Measurements from ENCODE around the gene PDZRN4.

- TF ChIP-seq CTCF (IDR thresholded peaks at IDR 0.05; ENCODE audit: insufficient read depth, low read length, poor library complexity, severe bottlenecking), result no peak
- TF ChIP-seq EZH2phosphoT487 (conservative IDR thresholded peaks at IDR 0.05; ENCODE audit: low read length), result no peak
These were observed 231.2 kb downstream of the PDZRN4 start for GRCh38 chr12:41419131-41419893.
